HK-2 (cell line): ENCODE measurements around the gene MIA2.
A peak's percentile ranks its signal among the peaks of the same experiment; 100 is the strongest.
"Not testable (repeated sequence)": the region's sequence is repeated elsewhere in the genome, so short reads cannot be mapped to it uniquely, and the experiment has no call there.

ENCODE experiments used
- DNase-seq: peaks from one replicate; pipeline ENCODE4 v3.0.0-alpha.2; 2018; ENCODE audit not compliant: unreplicated experiment

Gene MIA2

DNA sequence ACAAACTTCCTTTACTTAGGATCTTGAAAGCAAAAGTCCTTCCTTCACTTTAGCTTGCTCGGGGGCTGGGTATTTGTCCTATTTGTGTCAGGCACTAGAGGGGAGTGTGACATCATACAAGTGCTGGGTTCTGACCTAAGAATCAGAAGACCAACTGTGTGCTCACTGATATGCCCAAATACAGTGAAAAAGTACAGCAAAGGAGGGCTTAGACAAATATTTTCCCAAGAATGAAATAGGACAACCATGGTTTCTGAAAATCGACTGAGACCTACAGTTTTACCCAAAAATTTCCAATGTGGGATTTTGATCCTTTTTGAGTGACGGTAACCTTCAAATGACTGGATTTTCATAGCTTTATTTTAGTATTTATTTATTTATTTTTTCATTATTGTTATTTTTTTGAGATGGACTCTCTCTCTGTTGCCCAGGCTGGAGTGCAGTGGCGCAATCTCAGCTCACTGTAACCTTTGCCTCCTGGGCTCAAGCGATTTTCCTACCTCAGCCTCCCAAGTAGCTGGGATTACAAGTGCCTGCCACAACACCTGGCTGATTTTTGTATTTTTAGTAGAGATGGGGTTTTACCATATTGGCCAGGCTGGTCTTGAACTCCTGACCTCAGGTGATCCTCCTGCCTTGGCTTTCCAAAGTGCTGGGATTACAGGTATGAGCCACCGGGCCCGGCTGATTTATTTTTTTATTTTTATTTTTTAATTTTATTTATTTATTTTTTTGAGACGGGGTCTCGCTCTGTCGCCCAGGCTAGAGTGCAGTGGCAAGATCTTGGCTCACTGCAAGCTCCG lies 1.8 kb upstream of the MIA2 start:
- not testable (repeated sequence) for DNase-seq

DNA sequence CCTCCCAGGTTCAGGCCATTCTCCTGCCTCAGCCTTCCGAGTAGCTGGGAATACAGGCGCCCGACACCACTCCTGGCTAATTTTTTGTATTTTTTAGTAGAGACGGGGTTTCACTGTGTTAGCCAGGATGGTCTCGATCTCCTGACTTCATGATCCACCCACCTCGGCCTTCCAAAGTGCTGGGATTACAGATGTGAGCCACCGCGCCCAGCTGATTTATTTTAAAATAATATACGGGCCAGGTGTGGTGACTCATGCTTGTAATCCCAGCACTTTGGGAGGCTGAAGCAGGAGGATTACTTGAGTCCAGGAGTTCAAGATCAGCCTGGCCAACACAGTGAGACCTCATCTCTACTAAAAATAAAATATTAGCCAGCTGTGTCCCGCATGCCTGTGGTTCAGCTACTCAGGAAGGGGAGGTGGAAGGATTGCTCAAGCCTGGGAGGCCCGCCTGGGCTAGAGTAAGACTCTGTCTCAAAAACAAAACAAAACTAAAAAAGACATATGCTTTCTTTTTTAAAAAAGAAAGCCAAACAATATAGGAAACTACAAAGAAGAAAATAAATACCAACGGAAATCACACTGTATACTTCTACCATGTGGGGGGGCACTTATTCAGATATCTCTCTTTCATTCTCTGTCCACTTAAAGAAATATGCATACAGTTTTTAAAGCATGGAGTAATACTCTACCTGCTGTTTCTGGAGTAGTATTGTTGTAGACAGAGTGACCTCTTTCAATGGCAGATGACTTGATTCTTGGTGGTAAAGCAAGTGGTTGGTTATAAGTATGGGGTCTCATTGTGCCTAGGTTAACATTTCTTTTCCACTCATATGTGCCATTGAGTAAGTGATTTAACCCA lies 930 bp upstream of the MIA2 start:
- peak; percentile 26 for DNase-seq

DNA sequence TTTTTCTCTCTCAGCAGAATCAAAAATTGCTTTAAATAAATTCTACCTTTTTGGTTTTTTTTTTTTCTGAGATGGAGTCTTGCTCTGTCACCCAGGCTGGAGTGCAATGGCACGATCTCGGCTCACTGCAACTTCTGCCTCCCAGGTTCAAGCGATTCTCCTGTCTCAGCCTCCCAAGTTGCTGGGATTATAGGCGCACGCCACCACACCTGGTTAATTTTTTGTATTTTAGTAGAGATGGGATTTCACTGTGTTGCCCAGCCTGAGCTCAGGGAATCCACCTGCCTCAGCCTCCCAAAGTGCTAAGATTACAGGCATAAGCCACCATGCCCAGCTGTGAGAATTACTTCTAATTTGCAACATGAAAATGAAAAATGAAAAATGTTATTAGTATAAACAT lies 1.3 kb downstream of the MIA2 start:
- not testable (repeated sequence) for DNase-seq

DNA sequence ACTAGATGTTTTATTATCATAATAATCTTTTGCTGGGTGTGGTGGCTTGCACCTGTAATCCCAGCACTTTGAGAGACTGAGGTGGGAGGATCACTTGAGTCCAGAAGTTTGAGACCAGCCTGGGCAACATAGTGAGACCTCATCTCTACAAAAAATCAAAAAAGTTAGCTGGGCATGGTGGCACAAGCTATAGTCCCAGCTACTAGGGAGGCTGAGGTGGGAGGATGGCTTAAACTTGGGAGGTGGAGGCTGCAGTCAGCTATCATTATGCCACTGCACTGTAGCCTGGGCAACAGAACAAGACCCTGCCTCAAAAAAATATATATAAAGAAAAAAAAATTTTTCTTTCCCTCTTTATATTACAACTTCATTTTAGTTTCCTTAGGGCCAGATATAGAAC lies 1.8 kb downstream of the MIA2 start:
- not testable (repeated sequence) for DNase-seq

DNA sequence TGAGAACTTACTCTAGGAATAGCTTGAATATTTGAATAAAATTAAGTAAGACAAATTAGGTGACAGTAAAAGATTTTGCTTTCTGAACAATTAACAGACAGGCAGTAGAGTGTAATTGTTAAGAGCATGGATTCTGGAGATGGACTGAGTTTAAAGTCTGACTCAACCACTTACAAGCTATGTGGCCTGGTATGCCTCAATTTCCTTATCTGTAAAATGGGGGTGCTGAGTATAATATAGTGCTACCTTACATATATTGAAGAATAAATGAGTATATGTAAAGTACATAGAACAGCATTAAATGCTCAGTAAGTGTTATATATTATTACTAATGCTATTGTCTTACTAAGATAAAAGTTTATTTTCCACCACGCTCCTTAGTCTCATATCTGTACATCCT lies 7.1 kb downstream of the MIA2 start:
- DNase-seq: no peak

- no peak for DNase-seq
Observed at GRCh38 chr14:39241637-39242036, 7.9 kb downstream of the MIA2 start.

GRCh38 chr14:39243831-39244230 lies 10.1 kb downstream of the MIA2 start:
- no peak for DNase-seq

- DNase-seq: no peak
Observed at GRCh38 chr14:39246618-39247017, 12.9 kb downstream of the MIA2 start.

GRCh38 chr14:39247256-39247655 lies 13.5 kb downstream of the MIA2 start:
- DNase-seq: no peak

- DNase-seq: no peak
Observed at GRCh38 chr14:39251547-39251946, 17.8 kb downstream of the MIA2 start.

GRCh38 chr14:39257388-39257787 lies 23.7 kb downstream of the MIA2 start:
- DNase-seq: not testable (repeated sequence)

DNA sequence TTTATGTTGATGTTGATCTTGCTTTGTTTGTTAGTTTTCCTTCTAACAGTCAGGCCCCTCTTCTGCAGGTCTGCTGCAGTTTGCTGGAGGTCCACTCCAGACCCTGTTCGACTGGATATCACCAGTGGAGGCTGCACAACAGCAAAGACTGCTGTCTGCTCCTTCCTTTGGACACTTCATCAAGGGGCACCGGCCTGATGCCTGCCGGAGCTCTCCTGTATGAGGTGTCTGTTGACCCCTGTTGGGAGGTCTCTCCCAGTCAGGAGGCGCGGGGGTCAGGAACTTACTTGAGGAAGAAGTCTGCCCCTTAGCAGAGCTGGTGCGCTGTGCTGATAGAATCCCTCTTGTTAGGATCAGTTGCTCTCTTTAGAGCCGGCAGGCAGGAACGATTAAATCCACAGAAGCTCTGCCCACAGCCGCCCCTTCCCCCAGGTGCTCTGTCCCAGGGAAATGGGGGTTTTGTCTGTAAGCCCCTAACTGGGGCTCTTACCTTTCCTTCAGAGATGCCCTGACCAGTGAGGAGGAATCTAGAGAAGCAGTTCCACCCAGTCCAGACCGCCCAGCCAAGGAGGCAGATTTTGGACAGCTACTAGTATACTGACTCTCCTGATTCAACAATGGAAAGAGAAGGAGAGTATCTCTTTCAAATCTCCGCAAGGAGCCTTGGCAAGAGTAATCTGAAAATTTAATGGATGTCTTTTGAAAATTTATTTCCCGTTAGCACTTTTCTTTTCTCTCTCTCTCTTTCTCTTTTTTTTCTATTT lies 25.2 kb downstream of the MIA2 start:
- no peak for DNase-seq

DNA sequence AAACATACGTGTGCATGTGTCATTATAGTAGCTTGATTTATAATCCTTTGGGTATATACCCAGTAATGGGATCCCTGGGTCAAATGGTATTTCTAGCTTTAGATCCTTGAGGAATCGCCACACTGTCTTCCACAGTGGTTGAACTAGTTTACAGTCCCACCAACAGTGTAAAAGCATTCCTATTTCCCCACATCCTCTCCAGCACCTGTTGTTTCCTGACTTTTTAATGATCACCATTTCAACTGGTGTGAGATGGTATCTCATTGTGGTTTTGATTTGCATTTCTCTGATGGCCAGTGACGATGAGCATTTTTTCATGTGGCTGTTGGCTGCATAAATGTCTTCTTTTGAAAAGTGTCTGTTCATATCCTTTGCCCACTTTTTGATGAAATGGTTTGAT lies 26.4 kb downstream of the MIA2 start:
- DNase-seq: not testable (repeated sequence)

GRCh38 chr14:39262214-39262613 lies 28.5 kb downstream of the MIA2 start:
- not testable (repeated sequence) for DNase-seq

DNA sequence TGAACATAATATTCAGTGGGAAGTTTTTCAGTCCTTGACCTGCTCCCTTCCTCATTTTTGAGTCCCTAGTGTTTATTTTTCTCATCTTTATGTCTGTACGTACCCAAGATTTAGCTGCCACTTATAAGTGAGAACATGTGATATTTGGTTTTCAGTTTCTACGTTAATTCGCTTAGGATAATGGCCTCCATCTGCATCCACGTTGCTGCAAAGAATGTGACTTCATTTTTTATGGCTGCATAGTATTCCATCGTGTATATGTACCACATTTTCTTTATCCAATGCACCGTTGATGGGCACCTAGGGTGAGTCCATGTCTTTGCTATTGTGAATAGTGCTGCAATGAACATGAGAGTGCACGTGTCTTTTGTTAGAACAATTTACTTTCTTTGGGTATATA lies 30.3 kb downstream of the MIA2 start:
- DNase-seq: no peak

DNA sequence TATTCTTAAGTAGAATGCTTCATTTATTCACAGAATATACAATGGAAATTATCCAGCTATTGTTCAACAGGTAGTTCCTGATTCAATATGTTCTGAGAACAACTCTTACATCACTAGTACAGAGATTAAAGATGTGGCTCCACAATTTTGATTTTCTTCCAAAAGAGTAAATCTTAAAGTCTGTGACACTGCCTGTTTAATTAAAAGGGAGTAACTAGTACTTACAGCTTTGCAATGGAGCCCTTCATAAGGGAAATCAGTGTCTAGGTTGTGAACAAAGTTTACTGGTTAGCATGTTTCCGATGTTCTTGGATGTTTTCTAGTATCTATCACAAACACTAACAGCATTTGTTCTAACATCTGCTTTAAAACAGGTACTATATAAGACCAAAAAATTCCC lies 30.8 kb downstream of the MIA2 start:
- no peak for DNase-seq

DNA sequence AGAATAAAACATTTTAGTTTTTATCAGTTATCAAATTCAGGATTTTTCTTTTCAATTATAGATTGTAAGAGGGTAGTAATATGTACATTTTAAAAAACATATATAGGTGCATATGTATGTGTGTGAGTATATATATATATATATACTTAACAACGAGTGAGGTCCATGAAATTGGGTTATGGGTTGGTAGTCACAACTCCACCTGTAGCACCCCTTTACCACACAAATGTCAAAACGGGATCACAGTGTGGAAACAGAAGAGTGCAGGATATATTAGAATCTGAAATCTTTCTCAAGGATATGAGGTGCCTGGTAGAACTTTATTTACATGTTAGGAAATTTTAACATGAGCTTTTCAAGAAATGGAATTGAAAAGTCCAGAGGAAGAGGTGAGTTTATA lies 31.3 kb downstream of the MIA2 start:
- no peak for DNase-seq

- no peak for DNase-seq
Observed at GRCh38 chr14:39265806-39266524, 32.2 kb downstream of the MIA2 start.

GRCh38 chr14:39266525-39266870 lies 32.8 kb downstream of the MIA2 start:
- peak; percentile 73 for DNase-seq

DNA sequence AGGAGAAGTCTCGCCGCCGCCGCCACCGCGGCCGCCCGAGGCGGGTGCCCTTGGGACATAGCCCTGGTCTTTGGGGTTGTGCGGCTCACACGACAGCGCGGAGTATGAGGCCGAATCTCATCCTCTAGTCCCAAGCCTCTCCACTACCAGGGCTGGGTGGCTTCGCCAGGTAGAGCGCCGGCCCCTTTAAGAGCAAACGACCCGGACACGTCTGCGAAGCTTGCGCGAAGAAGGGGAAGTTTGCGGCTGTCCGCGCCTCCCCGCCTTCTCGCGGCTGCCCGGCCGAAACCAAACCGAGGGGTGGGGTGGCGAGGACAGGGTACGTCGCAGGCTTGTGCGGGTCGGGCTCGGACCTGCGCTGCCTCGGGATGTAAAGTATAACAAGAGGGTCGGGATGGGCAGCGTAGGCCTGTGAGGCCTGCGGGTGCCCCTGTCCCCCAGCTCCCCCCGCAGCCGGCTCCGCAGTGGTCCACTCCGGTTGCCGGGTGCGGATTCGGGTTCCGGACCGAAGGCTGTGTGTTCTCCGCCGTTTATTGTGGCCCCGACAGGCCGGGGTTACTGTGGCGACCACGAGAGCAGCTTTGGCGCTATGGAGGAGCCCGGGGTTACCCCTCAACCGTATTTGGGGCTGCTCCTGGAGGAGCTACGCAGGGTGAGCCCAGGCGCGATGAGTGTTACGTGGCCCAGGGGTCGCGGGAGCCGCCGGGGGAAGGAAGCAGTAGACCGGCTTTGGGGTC lies 33.3 kb downstream of the MIA2 start:
- peak; percentile 79 for DNase-seq

- no peak for DNase-seq
Observed at GRCh38 chr14:39267608-39268005, 33.9 kb downstream of the MIA2 start.
